ENCODE results near the gene RRM1. TPM values are rescaled to one million over a fixed set of nuclear protein-coding genes. Genes with fewer than 3 reads are reported as not detected.

RRM1 gene
- total RNA-seq, 1 donor from 2014 or later, result 34.1 TPM

GRCh38 chr11:4090258-4090657 lies 4.3 kb upstream of the RRM1 start:
- no peaks in the 10 kb centered on the region for H3K9me3 Mint-ChIP-seq (ENCODE audit: low read depth)
- DNase-seq (ENCODE audit: low spot score), result no peak
- H3K27ac Mint-ChIP-seq (ENCODE audit: unreplicated experiment), result no peak overlapping the region
- no peak overlapping the region for H3K4me3 Mint-ChIP-seq (ENCODE audit: unreplicated experiment)
- TF ChIP-seq CTCF (IDR thresholded peaks at IDR 0.05), result no peak
- peaks cover 5% of the 10 kb centered on the region for H3K36me3 Mint-ChIP-seq (ENCODE audit: low read depth)
- no peaks in the 10 kb centered on the region for H3K27me3 Mint-ChIP-seq (ENCODE audit: low read depth)
- peaks cover 18% of the 10 kb centered on the region for H3K4me1 Mint-ChIP-seq (ENCODE audit: low read depth)

DNA sequence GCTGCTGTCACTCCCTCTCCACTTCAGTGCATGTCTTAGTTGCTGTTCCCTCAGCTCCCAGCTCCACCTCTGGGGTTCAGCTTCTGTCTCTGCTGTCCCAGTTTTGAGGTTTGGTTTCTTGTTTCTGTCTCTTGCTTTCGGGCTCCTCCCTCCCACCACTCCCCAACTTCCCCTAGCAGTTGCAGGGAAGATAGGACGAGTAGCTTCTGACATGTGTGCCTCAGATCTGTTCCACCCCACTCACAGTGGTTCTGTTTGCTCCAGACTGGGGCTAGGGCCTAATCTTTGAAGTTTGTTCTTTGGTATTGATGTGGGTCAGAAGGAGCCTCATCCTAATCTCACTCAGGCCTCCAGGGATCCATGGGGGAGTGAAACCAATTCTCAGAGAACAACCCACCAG lies 2.6 kb upstream of the RRM1 start:
- H3K27ac Mint-ChIP-seq (ENCODE audit: unreplicated experiment), result no peak overlapping the region
- no peaks in the 10 kb centered on the region for H3K9me3 Mint-ChIP-seq (ENCODE audit: low read depth)
- H3K36me3 Mint-ChIP-seq (ENCODE audit: low read depth), result peaks cover under 1% of the 10 kb centered on the region
- peaks cover 29% of the 10 kb centered on the region for H3K4me1 Mint-ChIP-seq (ENCODE audit: low read depth)
- no peak overlapping the region for H3K4me3 Mint-ChIP-seq (ENCODE audit: unreplicated experiment)
- no peaks in the 10 kb centered on the region for H3K27me3 Mint-ChIP-seq (ENCODE audit: low read depth)
- no peak for TF ChIP-seq CTCF (IDR thresholded peaks at IDR 0.05)
- no peak for DNase-seq (ENCODE audit: low spot score)

DNA sequence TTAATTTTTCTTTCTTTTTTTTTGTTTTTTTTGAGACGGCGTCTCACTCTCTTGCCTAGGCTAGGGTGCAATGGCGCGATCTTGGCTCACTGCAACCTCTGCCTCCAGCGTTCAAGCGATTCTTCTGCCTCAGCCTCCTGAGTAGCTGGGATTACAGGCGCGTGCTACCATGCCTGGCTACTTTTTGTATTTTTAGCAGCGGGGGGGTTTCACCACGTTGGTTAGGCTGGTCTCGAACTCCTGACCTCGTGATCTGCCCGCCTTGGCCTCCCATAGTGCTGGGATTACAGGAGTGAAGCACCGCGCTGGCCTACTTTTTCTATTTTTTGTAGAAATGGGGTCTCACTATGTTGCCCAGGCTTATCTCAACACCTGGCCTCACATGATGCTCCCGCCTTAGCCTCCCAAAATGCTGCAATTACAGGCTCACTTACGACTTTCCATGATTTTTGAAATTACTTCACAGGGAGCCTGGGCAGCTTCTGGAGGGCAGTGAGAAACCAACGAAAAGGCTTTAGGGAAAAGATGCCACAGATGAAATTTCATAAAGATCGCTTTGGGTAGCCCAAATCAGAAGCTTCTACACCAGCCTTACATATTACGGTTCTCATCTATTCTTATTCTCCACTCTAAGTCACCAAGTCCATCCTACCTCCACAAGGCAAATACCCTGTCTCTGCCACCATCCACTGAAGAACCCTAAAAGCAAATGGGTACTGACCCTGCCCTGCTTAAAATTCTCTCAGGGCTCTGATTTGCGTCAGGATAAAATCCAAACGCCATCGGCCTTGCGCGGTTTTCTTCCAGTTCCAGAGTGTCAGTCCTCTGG lies 866 bp upstream of the RRM1 start:
- H3K36me3 Mint-ChIP-seq (ENCODE audit: low read depth), result no peaks in the 10 kb centered on the region
- H3K4me3 Mint-ChIP-seq (ENCODE audit: unreplicated experiment), result peak overlapping the region; percentile 93
- no peaks in the 10 kb centered on the region for H3K9me3 Mint-ChIP-seq (ENCODE audit: low read depth)
- no peak for DNase-seq (ENCODE audit: low spot score)
- peaks cover 25% of the 10 kb centered on the region for H3K4me1 Mint-ChIP-seq (ENCODE audit: low read depth)
- no peaks in the 10 kb centered on the region for H3K27me3 Mint-ChIP-seq (ENCODE audit: low read depth)
- no peak for TF ChIP-seq CTCF (IDR thresholded peaks at IDR 0.05)
- H3K27ac Mint-ChIP-seq (ENCODE audit: unreplicated experiment), result peak overlapping the region; percentile 98

- Mint-ChIP-seq H3K27ac (ENCODE audit: unreplicated experiment) (peak overlapping the region; percentile 98), H3K4me3 (ENCODE audit: unreplicated experiment) (peak overlapping the region; percentile 93), H3K4me1 (ENCODE audit: low read depth) (peaks cover 29% of the 10 kb centered on the region), H3K27me3 (ENCODE audit: low read depth) (no peaks in the 10 kb centered on the region), H3K36me3 (ENCODE audit: low read depth) (no peaks in the 10 kb centered on the region), H3K9me3 (ENCODE audit: low read depth) (no peaks in the 10 kb centered on the region)
- peak; percentile 18 for TF ChIP-seq CTCF (IDR thresholded peaks at IDR 0.05)
- DNase-seq (ENCODE audit: low spot score), result no peak
These were observed 1.1 kb downstream of the RRM1 start for GRCh38 chr11:4095509-4096230.

- Mint-ChIP-seq H3K4me3 (ENCODE audit: unreplicated experiment) (no peak overlapping the region), H3K36me3 (ENCODE audit: low read depth) (peaks cover 5% of the 10 kb centered on the region), H3K4me1 (ENCODE audit: low read depth) (peaks cover 29% of the 10 kb centered on the region), H3K27me3 (ENCODE audit: low read depth) (no peaks in the 10 kb centered on the region), H3K27ac (ENCODE audit: unreplicated experiment) (no peak overlapping the region), H3K9me3 (ENCODE audit: low read depth) (no peaks in the 10 kb centered on the region)
- DNase-seq (ENCODE audit: low spot score), result no peak
- TF ChIP-seq CTCF (IDR thresholded peaks at IDR 0.05), result no peak
These were observed 3.5 kb downstream of the RRM1 start for GRCh38 chr11:4098026-4098621.

Measured in chondrocyte (in vitro differentiated cells).